Activated CD8-positive, alpha-beta T cell treated with anti-CD3 and anti-CD28 coated beads for 36 hours (primary cell): ENCODE measurements around the gene C10orf71. TPM values are rescaled to one million over a fixed set of nuclear protein-coding genes. Genes with fewer than 3 reads are reported as not detected.

Experiments used
- ATAC-seq: fragments of 200-7000 bp; cut with Tn5 transposase; one replicate; pipeline ENCODE4 v1.10.0; 2021; ENCODE audit warnings: mild to moderate bottlenecking, moderate library complexity
- CTCF ChIA-PET: fragments of 350-600 bp; sonication (Branson Sonifier 250); formaldehyde crosslinking; loops from one replicate; lab custom pipeline; 2021; ENCODE audit warnings: antibody characterized with exemption; lab: Charles Lee
- POLR2A ChIA-PET: fragments of 350-600 bp; sonication (Branson Sonifier 250); formaldehyde crosslinking; loops from one replicate; lab custom pipeline; 2021; ENCODE audit warnings: antibody characterized with exemption; lab: Charles Lee
- DNase-seq: peaks from one replicate; pipeline ENCODE4 v3.0.0-alpha.2; 2020
- H3K27ac Mint-ChIP-seq: one replicate; pipeline ENCODE4 v1.8.0; 2021; ENCODE audit warnings: mild to moderate bottlenecking, mixed read lengths
- H3K27me3 Mint-ChIP-seq: one replicate; pipeline ENCODE4 v1.8.0; 2021; ENCODE audit warnings: mixed read lengths
- H3K36me3 Mint-ChIP-seq: one replicate; pipeline ENCODE4 v1.8.0; 2021; ENCODE audit warnings: low read depth, mixed read lengths
- H3K4me1 Mint-ChIP-seq: one replicate; pipeline ENCODE4 v1.8.0; 2021; ENCODE audit warnings: low read depth, mixed read lengths
- H3K4me3 Mint-ChIP-seq: one replicate; pipeline ENCODE4 v1.8.0; 2021; ENCODE audit warnings: mild to moderate bottlenecking, moderate library complexity, mixed read lengths
- H3K9me3 Mint-ChIP-seq: one replicate; pipeline ENCODE4 v1.8.0; 2021; ENCODE audit warnings: mixed read lengths
- CTCF ChIP-seq: fragments of 200-600 bp; IDR thresholded peaks from one replicate; pipeline ENCODE4 v1.8.0; 2022; ENCODE audit warnings: antibody characterized with exemption, mild to moderate bottlenecking
- intact Hi-C: fragments of 100-400 bp; cut with micrococcal nuclease; formaldehyde crosslinking; loops from one replicate; pipeline ENCODE4 v1.10.0; 2022
- total RNA-seq, 2 experiments: library from RNA; stranded (reverse); gene quantifications; one replicate each; pipeline ENCODE4 v1.2.3, GENCODE V29; 2021

Gene C10orf71
- total RNA-seq, 2 experiments from 2014 or later: not detected

GRCh38 chr10:49286686-49287085, 12.3 kb upstream of the C10orf71 start:
- Mint-ChIP-seq H3K27ac (no peak overlapping the region), H3K9me3 (no peaks in the 10 kb centered on the region), H3K4me1 (no peaks in the 10 kb centered on the region), H3K4me3 (no peak overlapping the region), H3K27me3 (peaks cover 2% of the 10 kb centered on the region), H3K36me3 (no peaks in the 10 kb centered on the region)
- no peak for DNase-seq
- no peak for TF ChIP-seq CTCF
- intact Hi-C loops: no loop called here
- no peak for ATAC-seq
- ChIA-PET POLR2A (interaction anchor here (0.9 kb wide), 1 partner anchor 10 kb away, joined by 3 read pairs; no protein-coding TSS in a partner anchor), CTCF (no interaction called here)

- Mint-ChIP-seq H3K27me3 (peaks cover 3% of the 10 kb centered on the region), H3K4me3 (no peak overlapping the region), H3K27ac (no peak overlapping the region), H3K36me3 (no peaks in the 10 kb centered on the region), H3K4me1 (no peaks in the 10 kb centered on the region), H3K9me3 (no peaks in the 10 kb centered on the region)
- ChIA-PET CTCF (no interaction called here), POLR2A (no interaction called here)
- DNase-seq (no peak), ATAC-seq (no peak)
- intact Hi-C loops: no loop called here
- TF ChIP-seq CTCF: no peak
Observed at GRCh38 chr10:49287689-49288340, 11.2 kb upstream of the C10orf71 start.

- intact Hi-C loops: no loop called here
- ChIA-PET POLR2A (no interaction called here), CTCF (no interaction called here)
- TF ChIP-seq CTCF: no peak
- DNase-seq: no peak
- H3K4me1 Mint-ChIP-seq: no peaks in the 10 kb centered on the region
- no peaks in the 10 kb centered on the region for H3K9me3 Mint-ChIP-seq
- peaks cover 3% of the 10 kb centered on the region for H3K27me3 Mint-ChIP-seq
- H3K27ac Mint-ChIP-seq: no peak overlapping the region
- no peak for ATAC-seq
- no peaks in the 10 kb centered on the region for H3K36me3 Mint-ChIP-seq
- H3K4me3 Mint-ChIP-seq: no peak overlapping the region
Observed at GRCh38 chr10:49288341-49289065, 10.5 kb upstream of the C10orf71 start.

GRCh38 chr10:49289480-49289879, 9.5 kb upstream of the C10orf71 start:
- ChIA-PET CTCF (no interaction called here), POLR2A (no interaction called here)
- ATAC-seq (no peak), DNase-seq (no peak)
- TF ChIP-seq CTCF: no peak
- Mint-ChIP-seq H3K4me1 (no peaks in the 10 kb centered on the region), H3K4me3 (no peak overlapping the region), H3K27ac (no peak overlapping the region), H3K36me3 (no peaks in the 10 kb centered on the region), H3K9me3 (no peaks in the 10 kb centered on the region), H3K27me3 (peaks cover 3% of the 10 kb centered on the region)
- intact Hi-C loops: no loop called here

GRCh38 chr10:49290131-49290530, 8.8 kb upstream of the C10orf71 start:
- intact Hi-C loops: no loop called here
- no peaks in the 10 kb centered on the region for H3K9me3 Mint-ChIP-seq
- no peak overlapping the region for H3K27ac Mint-ChIP-seq
- no peaks in the 10 kb centered on the region for H3K36me3 Mint-ChIP-seq
- H3K4me3 Mint-ChIP-seq: no peak overlapping the region
- no peak for TF ChIP-seq CTCF
- ATAC-seq (no peak), DNase-seq (no peak)
- POLR2A ChIA-PET: no interaction called here
- H3K27me3 Mint-ChIP-seq: peaks cover 3% of the 10 kb centered on the region
- H3K4me1 Mint-ChIP-seq: no peaks in the 10 kb centered on the region
- CTCF ChIA-PET: no interaction called here
